Left colon (tissue), 2 donors: ENCODE measurements around the gene RBAK. TPM values are rescaled to one million over a fixed set of nuclear protein-coding genes. Genes with fewer than 3 reads are reported as not detected.
"Not testable (repeated sequence)": the region's sequence is repeated elsewhere in the genome, so short reads cannot be mapped to it uniquely, and the experiment has no call there.

Source experiments
- ATAC-seq: fragments of 200-7000 bp; cut with Tn5 transposase; one replicate; pipeline ENCODE4 v1.9.1; 2020; ENCODE audit warnings: mild to moderate bottlenecking, moderate library complexity
- DNase-seq, 2 donors: peaks; one replicate each; pipeline ENCODE4 v3.0.0-alpha.2; 2020
- intact Hi-C, 2 donors: fragments of 100-400 bp; cut with DNase I in 1 of 2; cut with micrococcal nuclease in 1 of 2; formaldehyde crosslinking; loops; one replicate each; pipeline versions ENCODE4 v1.11.2 to v1.14.0; 2022; cut with DNase I, micrococcal nuclease
- long read RNA-seq: library from polyadenylated mRNA; unstranded; transcript quantifications from one replicate; pipeline ENCODE4 v2.0.0, GENCODE V29; 2021
- total RNA-seq, 2 donors: library from RNA; stranded (reverse); fragmentation: NEBNext Ultra II Directional; extraction: Animal tissue kit (Norgen Biotek cat#: 25700); gene quantifications; one replicate each; pipeline ENCODE4 v1.2.1, GENCODE V29; 2021
- donor health status: DM: no; HTN: no; CAD: no.
- donor health status: DM: yes; HTN: yes; CAD: no.

The RBAK gene
- total RNA-seq, result 10 to 100 TPM in 1 of 2 donors, 1 to 10 TPM in 1; 9.0 to 10.7 TPM
- long read RNA-seq, full-length matches to known transcripts, result 1 of 6 reads
- long read RNA-seq, partial matches to known transcripts, result 0 of 6 reads
- long read RNA-seq, other reads (novel, unspliced or antisense), result 5 of 6 reads

DNA sequence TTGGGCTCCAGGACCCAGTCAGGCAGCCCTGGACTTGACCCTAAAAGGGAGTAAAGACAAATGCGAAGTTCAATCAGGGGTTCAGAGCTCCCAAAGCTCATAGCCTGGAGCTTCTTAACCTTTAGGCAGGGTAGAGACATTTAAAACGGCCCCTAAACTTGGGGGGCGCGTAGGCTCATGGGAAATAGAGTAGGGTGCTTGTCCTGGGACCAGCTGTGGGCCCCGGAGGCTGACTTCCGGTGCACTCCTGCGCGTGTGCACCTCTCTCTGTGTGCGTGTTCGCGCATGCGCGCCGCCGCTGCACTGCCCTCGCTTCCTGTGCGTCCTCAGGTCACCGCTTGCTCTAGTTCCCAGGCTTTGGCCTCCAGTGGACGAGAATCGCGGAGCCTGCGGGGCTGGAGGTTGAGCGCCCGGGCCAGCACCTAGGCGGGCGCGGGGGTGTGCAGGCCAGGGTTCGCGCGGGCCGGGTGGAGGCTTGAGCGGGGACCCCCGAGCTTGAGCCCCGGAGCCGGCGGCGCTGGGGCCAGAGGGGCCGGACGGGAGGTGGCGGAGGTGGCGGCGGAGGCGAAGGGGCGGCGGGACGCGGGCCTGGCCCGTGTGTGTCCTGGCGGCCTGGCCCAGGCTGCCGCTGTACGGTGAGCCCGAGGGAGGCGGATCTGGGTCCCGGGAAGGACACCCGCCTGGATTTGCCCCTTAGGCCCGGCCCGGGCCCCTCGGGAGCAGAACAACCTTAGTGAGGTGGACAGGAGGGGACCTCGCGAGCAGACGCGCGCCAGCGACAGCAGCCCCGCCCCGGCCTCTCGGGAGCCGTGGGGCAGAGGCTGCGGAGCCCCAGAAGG, at the start of gene RBAK:
Gene RBAK, plus strand, starts transcription at position 303 of the 839 bp plus-strand sequence. CDS start 2,217 bp downstream, outside the sequence.
- ATAC-seq (peak; percentile 100), DNase-seq (peak; percentile 94 to 96)
- intact Hi-C loops, result no loop called here

GRCh38 chr7:4996696-4997222, 48.9 kb upstream of the RBAK start:
- ATAC-seq (no peak), DNase-seq (no peak)
- intact Hi-C loops, result no loop called here

DNA sequence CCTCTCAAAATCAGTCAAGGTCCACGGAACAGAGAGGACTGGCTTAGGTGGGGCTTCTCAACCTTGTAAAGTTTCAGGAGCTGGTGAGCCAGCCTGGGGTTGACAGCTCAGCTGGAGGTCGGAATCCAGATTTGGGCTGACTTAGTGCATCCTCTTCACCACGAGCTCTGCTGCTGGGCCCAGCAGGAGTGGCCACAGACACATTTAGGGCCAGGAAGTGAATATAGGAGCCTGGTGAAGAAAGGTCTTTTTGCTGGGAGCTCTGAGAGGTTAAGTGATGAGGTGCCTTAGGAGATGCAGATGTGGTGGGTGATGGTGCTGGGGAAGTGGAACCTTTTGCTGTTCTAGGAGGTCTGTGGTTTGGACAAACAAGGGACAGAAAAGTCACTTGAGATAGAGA, 47.4 kb upstream of the RBAK start:
- intact Hi-C loops, result no loop called here
- ATAC-seq, result no peak
- DNase-seq, result no peak

DNA sequence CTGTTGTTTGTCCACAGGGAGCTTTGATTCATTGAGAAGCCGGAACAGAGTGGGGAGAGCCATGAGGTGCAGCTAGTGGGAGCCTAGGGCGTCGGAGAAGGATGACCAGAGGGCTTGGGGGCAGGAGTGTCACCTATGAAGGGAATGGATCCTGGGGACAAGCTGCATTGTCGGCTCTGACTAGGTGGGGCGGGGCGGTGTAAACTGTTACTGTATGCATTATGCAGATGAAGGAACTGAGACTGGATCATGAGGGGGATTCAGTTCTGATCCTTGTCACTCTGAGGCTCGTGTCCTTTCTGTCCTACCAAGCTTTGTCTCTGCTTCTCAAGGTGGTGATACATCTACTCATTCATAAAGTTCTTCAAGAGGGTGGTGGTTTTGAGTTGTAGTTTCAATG, 46.8 kb upstream of the RBAK start:
- DNase-seq, result no peak
- intact Hi-C loops, result no loop called here
- no peak for ATAC-seq

GRCh38 chr7:4999369-4999950, 46.2 kb upstream of the RBAK start:
- no peak for ATAC-seq
- DNase-seq, result no peak
- intact Hi-C loops, result no loop called here

DNA sequence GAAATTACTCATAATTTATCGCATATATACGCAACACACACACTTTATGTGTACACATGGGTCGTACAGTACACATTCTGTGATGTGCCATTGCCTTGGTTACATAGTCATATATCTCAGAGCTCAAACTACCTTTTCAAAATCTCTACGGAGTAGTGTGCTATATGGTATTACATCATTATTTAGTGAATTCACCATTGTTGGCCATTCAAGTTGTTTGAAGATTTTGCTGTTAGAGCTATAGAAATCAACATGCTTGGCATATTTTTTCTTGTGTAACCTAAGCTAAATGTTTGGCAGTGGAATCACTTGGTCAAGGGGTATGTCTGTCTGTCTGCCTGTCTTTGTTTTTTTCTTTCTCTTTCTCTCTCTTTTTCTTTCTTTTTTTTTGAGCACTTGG, 44.7 kb upstream of the RBAK start:
- DNase-seq, result no peak
- intact Hi-C loops, result no loop called here
- ATAC-seq, result no peak

- ATAC-seq, result no peak
These were observed 43.7 kb upstream of the RBAK start for GRCh38 chr7:5001911-5002310.

DNA sequence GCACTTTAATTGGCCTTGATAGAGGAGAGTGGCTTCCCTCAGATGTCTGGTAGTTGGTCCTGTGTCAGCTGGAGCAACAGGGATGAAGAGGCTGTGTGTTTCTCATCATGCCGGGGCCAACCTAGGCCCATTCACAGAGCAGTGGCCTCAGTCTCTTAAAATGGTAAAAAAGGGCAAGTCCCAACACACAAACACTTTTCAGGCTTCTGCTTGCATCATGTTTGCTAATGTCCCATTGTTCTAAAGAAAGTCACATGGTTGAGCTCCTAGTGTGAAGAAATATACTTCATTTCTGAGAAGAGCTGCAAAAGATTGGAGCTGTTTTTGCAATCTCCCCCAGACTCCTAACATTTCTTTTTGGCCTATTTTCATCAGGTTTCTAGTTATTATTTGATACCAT, 40.6 kb upstream of the RBAK start:
- intact Hi-C loops, result no loop called here
- ATAC-seq (no peak), DNase-seq (no peak)

More at GRCh38 chr7:5001911-5002310, 43.7 kb upstream of the RBAK start:
- no peak for DNase-seq
- intact Hi-C loops, result no loop called here

DNA sequence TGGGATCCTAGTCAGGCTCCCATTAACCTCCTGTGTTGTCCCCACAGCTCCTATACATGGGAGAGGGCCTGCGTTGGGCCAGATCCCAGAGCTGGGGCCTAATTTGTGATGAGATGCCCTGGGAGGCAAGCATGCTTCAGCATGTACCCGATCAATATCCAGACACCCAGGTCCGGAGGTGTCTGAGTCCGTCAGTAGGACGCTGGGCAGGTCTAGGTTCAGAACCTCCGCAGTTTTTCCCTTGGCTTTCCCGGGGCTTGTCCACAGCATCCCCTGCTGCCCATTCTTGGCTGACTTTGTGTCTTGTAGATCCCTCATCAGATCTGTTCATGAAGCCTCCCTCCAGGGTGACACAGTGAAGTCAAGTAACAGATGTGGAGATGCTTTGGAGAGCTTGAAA, 32.7 kb upstream of the RBAK start:
- ATAC-seq (no peak), DNase-seq (no peak)
- intact Hi-C loops, result no loop called here

GRCh38 chr7:5015936-5016335, 29.7 kb upstream of the RBAK start:
- ATAC-seq, result not testable (repeated sequence)

DNA sequence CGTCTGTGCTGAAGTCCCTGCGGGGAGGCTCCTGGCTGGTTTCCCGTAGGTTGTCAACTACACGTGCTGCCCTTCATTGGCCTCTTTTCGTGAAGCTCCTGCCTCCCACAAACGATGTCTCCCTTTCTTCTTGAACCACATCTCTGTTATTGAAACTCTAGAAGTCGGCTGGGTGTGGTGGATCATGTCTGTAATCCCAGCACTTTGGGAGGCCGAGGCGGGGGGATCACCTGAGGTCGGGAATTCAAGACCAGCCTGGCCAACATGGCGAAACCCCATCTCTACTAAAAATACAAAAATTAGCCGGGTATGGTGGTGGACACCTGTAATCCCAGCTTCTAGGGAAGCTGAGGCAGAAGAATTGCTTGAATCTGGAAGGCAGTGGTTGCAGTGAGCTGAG, 28.0 kb upstream of the RBAK start:
- DNase-seq, intact Hi-C loops, ATAC-seq: not testable (repeated sequence)

More at GRCh38 chr7:5015936-5016335, 29.7 kb upstream of the RBAK start:
- intact Hi-C loops, DNase-seq: not testable (repeated sequence)

GRCh38 chr7:5020098-5020497, 25.6 kb upstream of the RBAK start:
- ATAC-seq, result no peak
- no peak for DNase-seq
- intact Hi-C loops, result no loop called here

DNA sequence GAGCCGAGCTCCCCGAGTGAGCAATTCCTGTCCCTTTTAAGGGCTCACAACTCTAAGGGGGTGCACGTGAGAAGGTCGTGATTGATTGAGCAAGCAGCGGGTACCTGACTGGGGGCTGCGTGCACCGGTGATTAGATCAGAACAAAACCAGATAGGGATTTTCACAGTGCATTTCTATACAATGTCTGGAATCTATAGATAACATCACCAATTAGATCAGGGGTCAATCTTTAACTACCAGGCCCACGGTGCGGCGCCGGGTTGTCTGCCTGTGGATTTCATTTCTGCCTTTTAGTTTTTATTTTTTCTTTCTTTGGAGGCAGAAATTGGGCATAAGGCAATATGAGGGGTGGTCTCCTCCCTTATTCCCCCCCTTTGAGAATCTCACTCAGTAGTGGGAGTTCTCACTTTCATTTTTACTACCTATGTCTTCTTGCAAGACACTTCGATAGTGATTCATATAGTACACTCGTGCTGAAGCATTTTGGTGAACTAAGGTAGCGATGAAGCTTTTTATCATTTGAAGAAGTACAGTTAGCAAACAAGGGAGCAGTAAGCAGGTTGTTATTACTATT, 24.6 kb upstream of the RBAK start:
- ATAC-seq, DNase-seq, intact Hi-C loops: not testable (repeated sequence)

DNA sequence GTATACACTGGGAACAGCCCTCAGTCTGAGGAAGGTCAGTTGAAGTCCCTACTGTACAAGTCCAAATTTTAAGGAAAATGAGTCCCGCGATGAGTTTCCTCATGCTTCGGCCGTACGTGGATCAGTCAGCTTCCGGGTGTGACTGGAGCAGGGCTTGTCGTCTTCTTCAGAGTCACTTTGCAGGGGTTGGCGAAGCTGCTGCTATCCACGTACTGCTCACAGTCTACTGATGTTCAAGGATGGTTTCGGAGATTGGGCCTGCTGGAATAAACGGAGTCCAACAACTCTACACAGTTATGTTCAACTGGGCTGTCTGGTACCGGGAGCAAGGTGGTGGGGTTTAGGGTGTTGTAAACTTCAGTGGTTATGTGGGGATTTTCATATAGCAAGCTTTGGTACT, 22.0 kb upstream of the RBAK start:
- intact Hi-C loops, ATAC-seq, DNase-seq: not testable (repeated sequence)

- DNase-seq, ATAC-seq, intact Hi-C loops: not testable (repeated sequence)
These were observed 17.8 kb upstream of the RBAK start for GRCh38 chr7:5027796-5028410.

DNA sequence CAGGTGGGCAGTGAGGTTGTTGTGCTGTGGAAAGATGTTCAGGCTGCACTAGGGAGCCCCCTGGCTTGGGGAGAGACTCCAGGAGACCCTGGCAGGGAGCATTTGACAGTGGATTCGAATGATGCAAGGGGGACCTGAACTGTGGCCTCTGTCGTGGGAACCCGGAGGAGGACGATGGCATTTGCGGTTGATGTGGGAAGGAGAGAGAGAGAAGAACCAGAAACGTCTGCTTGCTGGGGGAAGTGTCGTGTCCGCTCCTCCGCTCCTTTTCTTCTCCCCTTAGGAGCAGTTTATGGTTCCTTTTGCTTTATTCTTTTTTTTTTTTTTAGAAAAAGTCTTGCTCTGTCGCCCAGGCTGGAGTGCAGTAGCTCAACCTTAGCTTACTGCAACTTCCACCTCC, 12.5 kb upstream of the RBAK start:
- ATAC-seq, intact Hi-C loops, DNase-seq: not testable (repeated sequence)

DNA sequence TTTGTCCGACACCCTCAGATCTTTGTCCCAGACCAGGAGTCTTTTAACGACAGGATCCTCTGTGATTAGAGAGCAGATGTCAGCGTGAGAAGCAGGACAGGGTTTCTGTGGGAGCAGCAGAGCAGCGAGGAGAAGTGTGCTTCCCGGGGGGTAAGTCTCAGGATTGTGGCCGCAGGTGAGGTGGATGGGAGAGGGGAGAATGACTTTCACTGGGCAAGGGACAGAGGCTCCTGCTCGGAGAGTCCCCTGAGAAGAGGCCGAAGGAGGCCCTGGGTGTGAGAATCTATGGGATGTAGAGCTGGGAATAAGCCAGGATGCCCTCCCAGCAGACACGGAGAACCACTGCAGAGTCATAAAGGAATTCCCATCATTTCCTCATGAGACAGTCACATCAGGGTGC, 10.4 kb upstream of the RBAK start:
- intact Hi-C loops, result no loop called here

DNA sequence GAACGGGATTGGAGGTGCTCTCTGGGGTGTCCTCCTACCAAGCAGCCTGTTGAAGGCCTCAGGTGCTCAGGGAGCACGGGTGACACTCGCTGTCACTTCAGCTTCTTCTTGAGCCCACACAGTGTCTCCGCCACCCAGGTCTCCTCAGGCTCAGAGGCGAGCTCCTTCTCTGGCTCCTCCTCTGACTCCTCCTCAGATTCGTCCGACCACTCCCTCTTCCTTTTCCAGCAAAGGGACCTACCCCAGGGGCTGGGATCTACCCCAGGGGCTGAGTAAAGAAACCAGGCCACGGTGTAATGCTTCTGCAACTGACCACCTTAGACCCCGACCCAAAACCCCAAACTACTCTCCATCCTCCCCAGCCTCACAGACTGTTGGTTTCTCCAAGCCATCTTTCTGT, 9.2 kb upstream of the RBAK start:
- no peak for DNase-seq
- ATAC-seq, result no peak
- intact Hi-C loops, result no loop called here

More for the DNA sequence above, 10.4 kb upstream of the RBAK start:
- no peak for DNase-seq
- ATAC-seq, result no peak

- DNase-seq (no peak), ATAC-seq (no peak)
- intact Hi-C loops, result no loop called here
These were observed 4.6 kb upstream of the RBAK start for GRCh38 chr7:5041047-5041446.
